ENCODE data around the gene RPL10A.

DNA sequence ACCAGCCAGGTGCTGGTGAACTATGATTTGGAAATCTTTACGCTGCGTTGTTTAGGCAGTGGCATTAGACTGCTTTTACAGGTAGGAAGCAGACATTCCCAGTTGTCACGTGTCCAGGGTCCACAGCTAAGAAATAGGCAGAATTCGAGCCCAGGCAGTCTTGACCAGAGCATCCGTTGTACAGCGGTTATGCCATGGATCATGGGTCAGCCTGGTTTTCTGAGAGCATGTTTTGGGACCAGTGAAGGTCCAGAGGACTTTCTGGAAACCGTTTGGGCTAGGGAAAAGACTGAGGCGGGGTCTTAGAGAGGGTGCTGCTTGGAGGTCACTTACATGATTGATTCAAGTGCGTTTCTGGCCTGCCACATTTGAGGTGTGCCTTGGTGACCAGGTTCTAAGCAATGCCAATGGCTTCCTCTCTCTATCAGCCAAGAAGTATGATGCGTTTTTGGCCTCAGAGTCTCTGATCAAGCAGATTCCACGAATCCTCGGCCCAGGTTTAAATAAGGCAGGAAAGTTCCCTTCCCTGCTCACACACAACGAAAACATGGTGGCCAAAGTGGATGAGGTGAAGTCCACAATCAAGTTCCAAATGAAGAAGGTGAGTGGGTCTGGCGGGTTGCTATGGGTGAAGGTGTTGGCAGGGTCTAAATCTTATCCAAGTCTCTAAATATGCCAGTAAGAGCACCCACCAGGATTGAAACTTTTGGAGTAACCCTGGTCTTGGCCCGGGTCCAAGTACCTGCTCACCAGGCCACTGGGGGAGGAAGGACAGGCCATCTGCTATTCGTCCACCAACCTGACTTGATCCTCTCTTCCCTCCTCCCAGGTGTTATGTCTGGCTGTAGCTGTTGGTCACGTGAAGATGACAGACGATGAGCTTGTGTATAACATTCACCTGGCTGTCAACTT lies 1.8 kb downstream of the RPL10A start:
- TF ChIP-seq EZH2phosphoT487 (IDR thresholded peaks at IDR 0.05; ENCODE audit: borderline replicate concordance, low read depth, low read length) = no peak
- TF ChIP-seq, protein P1, sequence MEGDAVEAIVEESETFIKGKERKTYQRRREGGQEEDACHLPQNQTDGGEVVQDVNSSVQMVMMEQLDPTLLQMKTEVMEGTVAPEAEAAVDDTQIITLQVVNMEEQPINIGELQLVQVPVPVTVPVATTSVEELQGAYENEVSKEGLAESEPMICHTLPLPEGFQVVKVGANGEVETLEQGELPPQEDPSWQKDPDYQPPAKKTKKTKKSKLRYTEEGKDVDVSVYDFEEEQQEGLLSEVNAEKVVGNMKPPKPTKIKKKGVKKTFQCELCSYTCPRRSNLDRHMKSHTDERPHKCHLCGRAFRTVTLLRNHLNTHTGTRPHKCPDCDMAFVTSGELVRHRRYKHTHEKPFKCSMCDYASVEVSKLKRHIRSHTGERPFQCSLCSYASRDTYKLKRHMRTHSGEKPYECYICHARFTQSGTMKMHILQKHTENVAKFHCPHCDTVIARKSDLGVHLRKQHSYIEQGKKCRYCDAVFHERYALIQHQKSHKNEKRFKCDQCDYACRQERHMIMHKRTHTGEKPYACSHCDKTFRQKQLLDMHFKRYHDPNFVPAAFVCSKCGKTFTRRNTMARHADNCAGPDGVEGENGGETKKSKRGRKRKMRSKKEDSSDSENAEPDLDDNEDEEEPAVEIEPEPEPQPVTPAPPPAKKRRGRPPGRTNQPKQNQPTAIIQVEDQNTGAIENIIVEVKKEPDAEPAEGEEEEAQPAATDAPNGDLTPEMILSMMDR (conservative IDR thresholded peaks at IDR 0.05; ENCODE audit: low read length) = no peak
